Suppressor macrophage (primary cell): ENCODE measurements around the gene KIAA1191.
"Not testable (repeated sequence)": the region's sequence is repeated elsewhere in the genome, so short reads cannot be mapped to it uniquely, and the experiment has no call there.

Experiments used
- DNase-seq, 4 experiments: peaks; one replicate each; pipeline ENCODE4 v3.0.0-alpha.2; 2020 to 2022

Gene KIAA1191

GRCh38 chr5:176305356-176305755, 56.2 kb downstream of the KIAA1191 start:
- DNase-seq = not testable (repeated sequence)
